ENCODE results near the gene ZSWIM9.

DNA sequence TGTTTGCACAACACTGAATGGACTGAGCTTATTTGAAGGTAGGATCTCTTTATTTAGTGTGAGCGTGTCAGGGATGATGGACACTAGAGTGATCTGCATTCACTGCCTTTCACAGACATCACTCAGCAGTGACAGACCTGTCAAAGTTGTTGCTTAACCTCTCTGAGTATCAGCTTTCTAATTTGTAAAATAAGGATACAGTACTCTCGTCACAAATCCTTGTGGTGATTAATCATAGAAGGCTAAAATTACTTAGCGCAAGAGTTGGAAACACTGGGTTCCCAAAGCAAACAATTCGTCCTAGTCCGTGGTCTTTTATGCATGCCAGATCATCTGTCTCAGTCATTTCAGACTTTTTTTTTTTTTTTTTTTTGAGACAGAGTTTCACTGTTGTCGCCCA, 68.6 kb downstream of the ZSWIM9 start:
- TF ChIP-seq POLR2A (IDR thresholded peaks at IDR 0.05) (no peak), POLR2AphosphoS5 (IDR thresholded peaks at IDR 0.05) (no peak), CTCF (IDR thresholded peaks at IDR 0.05) (no peak), EP300 (IDR thresholded peaks at IDR 0.05) (no peak)
